GM21360 (cell line): Measurements from ENCODE around the gene LSP1.
"Not testable (repeated sequence)": the region's sequence is repeated elsewhere in the genome, so short reads cannot be mapped to it uniquely, and the experiment has no call there.

Experiments
- ATAC-seq: cut with Tn5 transposase; IDR thresholded peaks from one replicate; pipeline ENCODE4 v1.9.1; 2021; ENCODE audit warnings: mild to moderate bottlenecking, moderate library complexity; ENCODE audit not compliant: unreplicated experiment

Gene LSP1

DNA sequence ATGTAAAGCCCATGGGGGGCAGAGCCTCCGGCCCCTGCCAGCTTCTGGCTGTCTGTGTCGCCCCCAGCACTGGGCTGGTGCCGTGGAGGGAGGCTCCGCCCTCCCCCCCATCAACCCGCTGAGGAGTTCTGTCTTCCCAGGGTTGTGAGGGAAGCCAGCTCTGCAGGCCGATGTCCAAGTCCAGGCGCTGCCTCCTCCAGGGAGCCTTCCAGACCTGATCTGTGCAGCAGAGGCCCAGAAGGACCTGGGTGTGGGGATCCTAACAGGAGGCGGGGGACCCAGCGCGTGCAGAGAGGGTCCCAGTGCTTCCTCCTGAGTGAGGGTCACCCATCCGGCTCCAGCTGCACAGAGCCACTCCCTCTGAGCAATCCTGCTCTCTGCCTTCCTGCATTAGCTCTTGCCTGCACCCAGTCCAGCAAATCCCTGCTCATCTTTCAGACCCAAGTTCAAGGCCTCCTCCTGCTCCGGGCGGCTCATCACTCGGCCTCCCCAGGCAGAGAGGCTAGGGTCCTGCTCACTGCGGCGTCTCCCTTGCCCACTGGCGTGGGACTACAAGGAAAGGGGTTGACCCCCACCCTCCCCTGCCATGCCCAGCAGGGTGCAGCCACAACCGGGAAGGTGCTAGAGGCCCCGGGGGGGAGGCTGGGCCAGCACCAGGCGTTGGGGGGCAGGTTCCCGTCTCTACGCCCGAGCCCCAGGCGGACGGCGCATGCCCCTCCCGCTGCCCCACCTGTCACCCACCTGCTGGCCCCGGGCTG, 22.4 kb downstream of the LSP1 start:
- no peak for ATAC-seq

DNA sequence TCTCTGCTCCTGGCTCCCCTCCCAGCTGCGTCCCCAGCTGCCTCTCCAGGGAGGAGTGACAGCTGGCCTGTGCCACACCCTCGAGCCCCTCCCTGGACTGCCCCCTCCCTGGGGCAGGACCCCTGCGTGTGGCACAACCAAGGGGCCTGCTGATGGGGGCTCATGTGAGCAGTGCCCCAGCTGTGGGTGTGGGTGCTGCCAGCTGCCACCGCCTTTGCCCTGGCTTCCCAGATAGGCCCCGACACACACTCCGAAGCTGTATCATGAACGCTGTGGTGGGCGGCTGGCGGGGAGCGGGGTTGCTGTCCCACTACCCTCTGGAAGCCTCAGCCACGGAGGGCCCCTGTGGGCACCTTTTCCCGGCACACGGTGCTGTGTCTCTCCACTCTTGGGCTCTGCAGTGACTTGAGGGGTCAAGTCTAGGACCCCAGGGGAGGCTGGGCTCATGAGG, 23.0 kb downstream of the LSP1 start:
- ATAC-seq = not testable (repeated sequence)

DNA sequence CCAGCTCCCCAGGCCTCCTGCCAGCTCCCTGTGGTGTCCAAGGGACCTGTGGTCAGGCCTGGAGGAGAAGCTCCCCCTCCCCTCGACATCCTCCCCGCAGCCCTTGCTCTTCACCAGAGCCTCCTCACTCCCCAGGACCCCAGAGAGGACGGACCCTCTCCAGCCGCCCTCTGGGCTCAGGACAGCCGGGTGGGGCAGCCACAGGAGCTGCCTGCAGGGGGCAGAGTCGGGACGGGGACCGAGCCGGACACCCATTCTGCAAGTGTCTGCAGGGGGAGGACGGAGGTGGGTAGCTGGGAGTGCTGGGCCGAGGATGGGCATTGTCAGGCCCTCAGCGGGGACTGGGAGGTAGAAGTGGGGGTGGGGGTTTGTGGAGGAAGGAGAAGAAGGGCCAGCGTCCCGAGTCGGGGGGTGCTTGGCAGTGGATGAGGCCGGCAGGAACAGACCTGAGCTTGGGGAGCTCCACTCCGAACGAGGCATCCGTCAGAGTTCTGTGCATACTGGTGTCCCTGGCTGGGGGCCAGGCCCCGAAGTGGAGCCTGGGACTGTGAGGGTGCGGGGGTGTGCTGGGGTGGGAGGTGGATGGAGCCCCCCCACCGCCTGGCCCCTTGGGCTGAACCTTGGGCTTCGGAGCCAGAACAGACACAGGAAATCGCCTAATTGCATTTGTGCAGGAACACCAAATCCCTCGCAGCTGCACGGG, 23.6 kb downstream of the LSP1 start:
- no peak for ATAC-seq

DNA sequence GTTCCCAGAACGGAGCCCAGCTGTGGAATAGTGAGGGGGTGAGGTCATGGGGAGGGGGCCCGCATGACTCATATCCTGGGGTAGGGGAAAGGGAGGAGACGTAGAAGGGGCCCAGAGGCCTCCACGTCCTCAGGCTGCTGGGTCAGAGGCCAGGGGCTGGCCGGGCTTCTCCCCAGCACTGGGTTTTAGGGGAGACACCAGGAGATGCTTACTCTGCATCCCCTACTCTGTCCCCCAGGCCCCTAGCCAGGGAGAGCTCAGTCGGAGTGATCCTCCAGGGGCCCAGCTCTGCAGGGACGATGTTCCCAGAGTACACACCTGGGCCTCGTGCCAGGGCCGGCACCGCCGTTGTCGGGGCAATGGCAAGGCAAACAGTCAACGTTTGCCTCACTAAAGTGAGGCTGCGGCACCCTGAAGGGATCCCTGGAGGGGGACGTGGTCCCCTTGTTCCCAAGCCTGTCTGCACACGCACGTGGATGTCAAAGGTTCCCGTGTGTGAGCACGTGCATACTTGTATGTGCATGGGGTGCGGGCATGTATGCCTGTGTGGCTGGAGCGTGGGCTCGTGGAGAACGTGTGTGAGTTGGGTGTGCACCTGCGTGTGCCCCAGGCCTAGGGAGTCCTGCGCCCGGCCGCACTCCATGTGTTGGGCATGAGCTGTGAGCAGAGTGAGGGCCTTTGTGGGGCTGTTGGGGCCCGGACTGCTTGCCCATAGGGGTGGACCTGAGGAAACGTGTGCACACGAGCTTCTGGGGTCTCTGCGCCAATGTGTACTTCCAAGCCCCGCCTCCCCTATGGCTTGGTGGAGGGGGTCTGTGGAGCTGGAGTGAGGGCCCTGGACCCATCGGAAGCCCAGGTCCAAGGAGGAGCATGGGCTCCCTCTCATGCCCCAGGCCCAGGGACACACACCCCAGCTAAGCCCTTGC, 24.6 kb downstream of the LSP1 start:
- ATAC-seq = no peak

DNA sequence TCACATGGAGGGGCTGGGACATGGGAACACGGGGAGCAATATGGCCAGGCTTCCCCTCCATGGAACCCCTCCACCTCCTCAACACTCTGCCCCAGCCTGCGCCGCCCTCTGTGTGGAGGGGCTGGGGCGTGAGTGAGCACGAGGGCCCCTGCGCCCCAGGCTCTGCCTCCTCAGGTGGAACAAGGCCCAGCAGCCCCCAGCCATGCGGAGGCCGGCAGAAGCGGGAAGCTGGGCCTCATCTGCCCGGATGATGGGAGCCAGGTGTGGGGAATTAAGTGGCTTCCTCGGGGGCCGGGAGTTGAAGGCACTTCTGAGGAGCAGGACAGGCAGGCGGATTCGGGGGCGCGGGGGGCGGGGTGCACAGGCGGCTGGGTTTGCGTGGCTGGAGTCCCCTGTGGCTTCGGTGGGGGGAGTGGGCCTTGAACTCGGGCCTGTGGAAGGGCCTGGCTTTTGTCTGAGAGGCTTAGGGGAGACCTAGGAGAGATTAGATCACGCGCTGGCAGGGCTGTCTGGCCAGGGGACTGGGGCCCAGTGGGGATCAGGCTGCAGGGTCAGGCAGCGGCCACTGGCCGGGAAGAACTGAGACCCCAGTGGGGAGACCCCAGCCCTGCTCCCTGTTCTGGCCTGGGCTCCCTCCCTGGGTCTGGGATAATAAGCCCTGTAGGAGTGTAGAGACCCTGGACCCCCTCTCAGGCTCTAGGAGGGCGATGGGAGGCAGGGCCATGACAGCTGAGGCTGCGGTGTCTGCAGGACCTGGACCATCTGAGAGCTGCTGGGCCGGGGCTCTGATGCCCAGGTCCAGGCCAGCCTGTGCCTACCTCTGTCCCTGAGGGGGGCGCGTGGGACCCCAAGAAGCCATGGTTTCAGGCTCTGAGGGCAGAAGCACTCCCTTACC, 25.5 kb downstream of the LSP1 start:
- ATAC-seq = no peak

DNA sequence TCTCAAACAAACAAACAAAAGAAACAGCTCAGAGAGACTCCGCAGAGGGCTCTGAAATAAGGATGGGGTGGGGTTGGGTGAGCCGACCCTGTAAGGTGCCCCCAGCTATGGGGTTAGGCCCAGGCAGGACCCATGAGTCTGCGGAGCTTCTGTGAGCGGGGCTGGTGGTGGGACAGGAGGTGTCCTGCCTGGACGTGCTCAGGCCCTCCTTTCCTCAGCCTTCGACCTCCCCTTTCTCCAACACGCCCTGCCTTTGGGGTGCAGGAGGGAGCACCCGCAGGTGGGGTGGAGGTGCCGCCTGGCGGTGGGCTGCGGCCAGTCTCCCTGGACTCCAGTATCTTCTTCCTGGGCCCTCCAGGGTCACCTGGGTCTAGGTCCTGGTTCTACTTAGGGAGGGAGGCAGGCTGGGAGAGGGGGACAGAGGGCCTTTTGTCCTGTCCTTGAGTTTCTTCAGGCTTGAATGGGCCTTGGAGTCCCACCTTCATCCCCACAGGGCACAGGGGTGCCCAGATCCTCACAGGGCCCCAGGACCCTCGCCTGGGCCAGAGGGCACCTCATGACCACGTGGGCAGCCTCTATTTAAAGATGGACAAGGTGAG, 26.6 kb downstream of the LSP1 start:
- ATAC-seq = no peak

DNA sequence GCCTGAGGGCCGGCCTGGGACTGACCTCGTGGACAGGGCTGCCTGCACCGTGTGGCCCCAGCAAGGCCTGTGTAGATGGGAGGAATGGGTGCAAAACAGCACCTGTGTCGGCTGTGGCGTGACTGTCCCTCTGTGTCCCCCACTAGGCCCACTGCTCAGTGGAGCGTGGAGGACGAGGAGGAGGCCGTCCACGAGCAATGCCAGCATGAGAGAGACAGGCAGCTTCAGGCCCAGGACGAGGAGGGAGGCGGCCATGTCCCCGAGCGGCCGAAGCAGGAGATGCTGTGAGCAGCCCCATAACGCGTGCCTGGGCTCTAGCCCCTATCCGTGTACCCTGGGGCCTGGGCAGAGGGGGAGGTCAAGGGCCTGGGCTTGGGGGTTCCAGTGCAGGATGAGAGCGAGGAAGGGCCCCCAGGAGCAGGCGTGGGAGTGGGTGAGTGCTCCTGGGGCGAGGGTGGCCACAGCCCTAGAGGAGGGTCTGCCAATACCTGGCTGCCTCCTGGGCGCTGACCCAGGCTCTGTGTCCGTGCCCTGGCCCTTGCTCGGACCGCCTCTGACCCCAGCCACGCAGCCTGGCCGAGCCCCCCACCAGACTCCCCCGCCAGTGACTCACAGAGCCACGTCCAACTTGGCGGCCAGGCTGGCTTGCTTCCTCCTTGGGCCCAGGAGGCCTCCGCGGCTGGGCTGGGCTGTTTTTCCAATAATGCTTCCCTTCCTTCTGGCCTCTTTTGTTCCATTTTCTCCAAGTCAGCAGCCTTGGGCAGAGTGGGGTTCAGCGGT, 27.2 kb downstream of the LSP1 start:
- ATAC-seq = no peak

DNA sequence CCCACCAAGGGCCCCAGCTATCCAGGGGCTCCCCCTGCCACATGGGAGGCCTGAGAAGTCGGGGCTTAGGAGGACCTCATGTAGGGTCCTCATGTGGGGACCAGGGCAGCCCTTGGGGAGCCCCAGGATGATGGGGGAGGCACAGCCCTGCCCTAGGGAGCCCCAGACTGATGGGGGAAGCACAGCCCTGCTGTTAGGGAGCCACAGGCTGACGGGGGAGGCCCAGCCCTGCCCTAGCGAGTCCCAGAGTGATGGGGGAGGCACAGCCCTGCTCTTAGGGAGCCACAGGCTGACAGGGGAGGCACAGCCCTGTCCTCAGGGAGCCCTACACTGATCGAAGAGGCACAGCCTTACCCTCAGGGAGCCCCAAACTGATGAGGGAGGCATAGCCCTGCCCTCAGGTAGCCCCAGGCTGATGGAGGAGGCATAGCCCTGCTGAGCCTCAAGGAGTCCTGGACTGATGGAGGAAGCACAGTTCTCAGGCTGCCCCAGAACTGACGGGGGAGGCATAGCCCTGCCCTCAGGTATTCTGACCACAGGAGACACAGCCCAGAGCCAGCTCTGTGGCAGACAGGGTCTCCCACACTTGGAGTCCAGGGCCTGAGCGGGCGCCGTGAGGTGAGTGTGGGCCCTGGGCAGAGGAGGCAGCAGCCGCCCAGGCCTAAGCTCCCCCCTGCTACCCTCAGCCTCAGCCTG, 28.0 kb downstream of the LSP1 start:
- ATAC-seq = no peak

DNA sequence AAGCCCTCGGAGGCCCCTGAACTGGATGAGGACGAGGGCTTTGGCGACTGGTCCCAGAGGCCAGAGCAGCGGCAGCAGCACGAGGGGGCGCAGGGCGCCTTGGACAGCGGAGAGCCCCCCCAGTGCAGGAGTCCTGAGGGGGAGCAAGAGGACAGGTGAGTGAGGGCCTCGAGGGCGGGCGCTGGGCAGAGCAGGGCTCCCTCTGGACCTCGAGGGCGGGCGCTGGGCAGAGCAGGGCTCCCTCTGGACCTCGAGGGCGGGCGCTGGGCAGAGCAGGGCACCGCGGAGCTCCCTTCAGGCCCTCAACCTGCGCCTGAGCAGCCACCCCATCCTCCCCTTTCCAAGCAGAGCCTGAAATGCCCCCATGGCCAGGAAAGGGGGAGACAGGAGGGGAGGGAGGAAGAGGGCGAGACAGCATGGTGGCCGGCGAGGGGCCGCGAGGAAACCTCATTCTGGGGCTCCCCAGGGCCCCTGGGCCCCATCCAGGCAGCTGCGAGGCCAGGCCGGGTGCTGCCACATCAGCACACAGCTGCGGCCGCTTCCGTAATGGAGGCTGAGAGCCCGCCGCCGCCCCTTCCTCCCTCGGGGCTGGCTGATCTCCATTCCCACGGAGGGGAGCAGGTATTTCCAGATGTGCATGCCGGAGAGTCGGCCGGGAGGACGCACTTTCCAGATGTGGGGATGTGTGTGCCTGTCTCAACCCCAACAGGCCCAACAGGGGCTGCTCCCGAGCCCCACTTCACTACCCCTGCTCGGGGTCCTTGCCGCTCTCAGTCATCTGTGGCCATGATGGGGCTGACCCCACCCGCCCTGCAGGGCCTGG, 28.8 kb downstream of the LSP1 start:
- ATAC-seq = no peak

DNA sequence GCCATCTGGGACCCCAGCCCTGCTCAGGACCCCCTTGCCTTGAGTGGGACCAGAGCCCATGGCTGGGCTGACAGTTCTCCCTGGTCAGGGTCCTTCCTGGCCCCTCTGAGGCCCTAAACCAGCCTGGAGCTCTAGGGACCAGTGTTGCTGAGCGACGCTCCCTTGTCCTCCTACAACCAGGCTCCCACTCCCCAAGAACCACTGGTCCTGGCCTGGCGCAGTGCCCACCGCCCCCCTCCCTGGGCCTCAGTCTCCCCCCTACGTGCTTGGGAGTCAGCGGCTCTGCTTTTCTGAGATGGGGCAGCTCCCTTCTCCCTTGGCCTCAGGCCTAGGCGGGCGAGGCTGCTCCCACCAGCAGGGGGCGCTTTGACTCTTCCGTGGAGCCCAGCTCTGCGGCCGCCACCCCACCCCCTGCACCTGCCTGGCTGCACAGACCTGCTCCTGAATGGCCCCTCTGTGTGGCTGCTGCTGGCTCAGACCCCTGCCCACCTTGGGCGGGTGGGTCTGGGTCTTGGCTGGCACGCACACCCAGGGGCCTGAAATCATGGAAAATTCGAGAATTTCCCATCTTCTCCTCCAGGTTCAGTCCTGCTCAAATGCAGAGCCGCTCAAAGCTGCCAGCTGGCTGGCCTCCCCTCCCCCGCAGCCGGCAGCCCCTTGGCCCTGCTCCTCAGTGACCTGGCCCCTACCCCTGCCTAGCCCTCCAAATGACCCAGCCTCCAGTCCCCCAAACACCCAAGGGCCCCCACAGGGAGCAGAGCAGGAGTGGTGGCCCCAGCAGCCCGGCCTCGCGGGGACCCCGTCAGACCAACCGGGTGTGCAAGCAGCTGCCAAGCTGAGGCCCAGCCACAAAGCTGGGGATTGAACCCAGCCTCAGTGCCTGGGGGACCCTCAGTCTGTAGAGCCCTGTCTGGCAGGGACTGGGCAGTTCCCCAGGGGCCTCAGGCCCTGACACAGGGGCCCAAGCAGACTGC, 29.7 kb downstream of the LSP1 start:
- no peak for ATAC-seq

DNA sequence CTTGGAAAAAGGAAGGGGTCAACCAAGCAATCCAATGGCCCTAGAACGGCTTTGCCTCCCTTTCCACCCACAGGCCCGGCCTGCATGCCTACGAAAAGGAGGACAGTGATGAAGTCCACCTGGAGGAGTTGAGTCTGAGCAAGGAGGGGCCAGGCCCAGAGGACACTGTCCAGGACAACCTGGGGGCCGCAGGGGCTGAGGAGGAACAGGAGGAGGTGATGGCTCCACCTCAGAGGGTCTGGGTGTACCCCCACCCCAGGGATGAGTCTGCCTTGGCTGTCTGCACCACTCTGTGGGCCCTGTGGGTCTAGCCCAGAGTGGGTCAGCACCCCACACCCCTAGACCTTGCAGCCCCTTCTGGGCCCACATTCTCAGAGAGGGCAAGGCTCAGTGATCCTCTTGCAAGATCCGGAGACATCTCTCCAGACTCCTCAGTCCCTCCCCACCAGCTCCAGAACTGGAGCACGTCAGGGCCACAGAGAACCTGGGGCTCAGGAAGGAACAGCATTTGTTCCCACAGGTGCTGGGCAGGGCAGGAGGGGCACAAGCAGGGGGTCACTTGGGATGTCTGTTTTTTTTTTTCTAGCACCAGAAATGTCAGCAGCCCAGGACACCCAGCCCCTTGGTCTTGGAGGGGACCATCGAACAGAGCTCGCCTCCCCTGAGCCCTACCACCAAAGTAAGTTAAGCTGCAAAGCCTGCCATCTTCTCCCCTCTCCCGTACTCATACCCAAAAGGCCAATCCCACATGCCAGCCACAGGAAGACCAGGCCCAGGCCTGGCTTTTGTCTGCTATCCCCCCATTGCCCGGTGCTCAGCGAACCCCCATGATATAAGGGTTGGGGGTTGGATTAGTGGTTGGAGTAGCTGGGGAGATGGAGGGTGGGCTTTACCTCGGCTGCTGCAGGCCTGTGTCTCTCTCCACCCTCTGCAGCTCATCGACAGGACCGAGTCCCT, 30.7 kb downstream of the LSP1 start:
- no peak for ATAC-seq

DNA sequence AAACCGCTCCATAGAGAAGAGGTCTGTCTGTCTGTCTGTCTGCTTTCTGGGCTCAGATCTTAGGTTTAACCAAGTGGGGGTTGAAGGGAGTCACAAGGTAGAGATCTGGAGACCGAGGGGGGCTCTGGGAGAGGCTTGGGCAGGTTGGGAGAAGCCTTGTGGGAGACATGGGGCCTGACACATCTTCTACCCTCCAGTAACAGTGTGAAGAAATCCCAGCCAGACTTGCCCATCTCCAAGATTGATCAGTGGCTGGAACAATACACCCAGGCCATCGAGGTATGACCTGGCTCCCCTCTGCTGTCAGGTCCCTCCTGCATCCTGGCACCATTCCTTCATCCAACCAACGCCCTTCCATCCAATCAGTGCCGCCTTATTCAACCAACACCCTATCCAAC, 31.4 kb downstream of the LSP1 start:
- ATAC-seq = no peak

DNA sequence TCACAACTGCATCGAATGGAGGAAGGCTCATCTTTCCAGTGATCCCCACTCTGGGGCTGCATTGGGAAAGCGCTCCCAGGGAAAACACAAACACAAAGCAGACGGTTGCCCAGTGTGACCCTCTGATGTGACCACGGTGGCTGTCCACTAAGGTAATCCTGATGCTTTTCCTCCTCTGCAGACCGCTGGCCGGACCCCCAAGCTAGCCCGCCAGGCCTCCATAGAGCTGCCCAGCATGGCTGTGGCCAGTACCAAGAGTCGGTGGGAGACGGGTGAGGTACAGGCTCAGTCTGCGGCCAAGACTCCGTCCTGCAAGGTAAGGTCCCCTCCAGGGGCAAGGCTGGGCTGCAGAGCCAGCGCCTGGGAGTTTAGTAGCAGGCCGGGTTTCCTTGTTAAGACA, 33.7 kb downstream of the LSP1 start:
- not testable (repeated sequence) for ATAC-seq

DNA sequence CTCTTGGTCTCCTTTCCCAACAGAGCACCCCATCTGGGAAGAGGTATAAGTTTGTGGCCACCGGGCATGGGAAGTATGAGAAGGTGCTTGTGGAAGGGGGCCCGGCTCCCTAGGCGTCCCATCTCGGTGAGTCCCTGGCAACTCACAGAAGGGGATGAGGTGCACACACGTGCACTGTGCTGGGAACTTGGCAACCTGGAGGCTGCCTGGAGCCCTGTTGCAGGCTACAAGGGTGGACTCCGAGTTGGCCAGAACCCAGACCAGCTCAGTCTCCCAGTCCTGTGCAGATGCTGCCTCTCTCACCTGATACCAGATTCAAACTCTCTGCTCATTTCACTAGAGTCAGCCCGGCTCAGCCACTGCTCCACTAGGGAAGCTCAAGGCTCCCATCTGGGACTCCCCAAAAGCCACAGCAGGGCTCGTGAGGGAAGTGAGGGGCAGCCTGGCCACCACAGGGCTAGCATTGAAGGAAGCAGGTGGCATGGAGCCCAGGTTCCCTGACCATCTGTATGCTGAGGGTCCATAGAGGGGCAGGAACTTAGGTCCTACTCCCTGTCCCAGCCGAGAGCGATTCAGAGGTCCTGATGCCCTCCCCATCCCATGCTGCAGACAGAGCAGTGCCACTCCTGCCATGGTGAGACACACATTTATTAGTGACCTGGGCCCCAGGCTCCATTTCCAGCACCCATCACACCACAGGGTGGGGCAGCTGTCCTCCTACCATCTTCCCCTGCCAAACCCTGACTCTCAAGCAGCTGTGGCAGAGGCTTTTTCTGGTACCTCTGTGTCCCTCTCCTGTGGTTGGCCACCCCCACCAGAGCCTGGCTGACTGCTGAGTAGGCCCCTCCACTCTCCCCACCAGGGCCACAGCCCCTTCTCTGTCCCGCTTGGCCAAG, 34.8 kb downstream of the LSP1 start:
- ATAC-seq = no peak
